Endothelial cell of umbilical vein (primary cell): ENCODE data around the gene ITPR2. TPM values are rescaled to one million over a fixed set of nuclear protein-coding genes. Genes with fewer than 3 reads are reported as not detected.

Experiments used
- BruUV-seq: library from RNA; stranded (reverse); fragments of 400-500 nt; replicated peaks from 2 replicates; lab custom pipeline; 2021; lab: Mats Ljungman, UMichigan
- CTCF ChIA-PET: fragments of 300-600, 350-600 bp; sonication (Branson Sonifier 250); formaldehyde crosslinking; loops from one replicate; lab custom pipeline; 2021; ENCODE audit warnings: antibody characterized with exemption, inconsistent platforms; lab: Charles Lee
- POLR2A ChIA-PET: fragments of 300-600, 350-600 bp; sonication (Branson Sonifier 250); formaldehyde crosslinking; loops from one replicate; lab custom pipeline; 2021; ENCODE audit warnings: antibody characterized with exemption, inconsistent platforms; lab: Charles Lee
- DNase-seq: peaks from one replicate; pipeline ENCODE4 v3.0.0-alpha.2; 2011; ENCODE audit warnings: low read depth, low spot score
- FAIRE-seq: peaks from 2 replicates; lab custom pipeline; 2011; peaks lifted over from hg19 to GRCh38; lab: Jason Lieb, UNC
- H2AFZ ChIP-seq: 2 replicates; pipeline ENCODE4 v1.6.0; 2012; ENCODE audit warnings: low read depth, low read length, control low read depth, inconsistent platforms
- H3K27ac ChIP-seq: 2 replicates; pipeline ENCODE4 v1.5.1; 2011; ENCODE audit warnings: low read depth, mild to moderate bottlenecking, control low read depth, low read length, moderate library complexity; ENCODE audit not compliant: insufficient read depth
- H3K27me3 ChIP-seq, 2 experiments: 2 replicates each; pipeline versions ENCODE4 v1.6.0 to v1.6.1; 2011; ENCODE audit warnings: low read length in 2 of 2, mixed read lengths in 1 of 2; ENCODE audit not compliant: control insufficient read depth in 2 of 2, insufficient read depth in 2 of 2
- H3K36me3 ChIP-seq, 2 experiments: 2 replicates in 1 of 2; 3 replicates in 1 of 2; pipeline ENCODE4 v1.5.1; 2011; ENCODE audit warnings: low read length in 2 of 2, mild to moderate bottlenecking in 1 of 2, moderate library complexity in 1 of 2; ENCODE audit not compliant: control insufficient read depth in 2 of 2, insufficient read depth in 2 of 2; ENCODE audit errors: extremely low read depth in 1 of 2
- H3K4me1 ChIP-seq: 3 replicates; pipeline ENCODE4 v1.5.1; 2011; ENCODE audit warnings: mild to moderate bottlenecking, low read length; ENCODE audit not compliant: control insufficient read depth, insufficient read depth; ENCODE audit errors: extremely low read depth
- H3K4me2 ChIP-seq: 2 replicates; pipeline ENCODE4 v1.6.1; 2011; ENCODE audit warnings: low read length, control low read depth, mixed read lengths; ENCODE audit not compliant: insufficient read depth
- H3K4me3 ChIP-seq, 3 experiments: fragments of 200-600 bp in 1 of 3; sonication (generic), shearing (Covaris generic) in 1 of 3; replicated peaks in 1 of 3; 2 replicates each; pipeline ENCODE4 v1.5.1; 2011 to 2016; ENCODE audit warnings: control low read depth in 3 of 3, low read length in 3 of 3, mild to moderate bottlenecking in 2 of 3, inconsistent platforms in 1 of 3, low read depth in 1 of 3, moderate library complexity in 1 of 3; ENCODE audit not compliant: insufficient read depth in 1 of 3
- H3K79me2 ChIP-seq: 2 replicates; pipeline ENCODE4 v1.6.0; 2012; ENCODE audit warnings: low read length, inconsistent platforms; ENCODE audit not compliant: control insufficient read depth, insufficient read depth
- H3K9ac ChIP-seq: replicated peaks from 2 replicates; pipeline ENCODE3; 2011; ENCODE audit warnings: low read length, control low read depth; ENCODE audit not compliant: insufficient read depth; ENCODE audit errors: extremely low read depth
- H3K9me1 ChIP-seq: replicated peaks from 3 replicates; pipeline ENCODE4 v1.6.0; 2011; ENCODE audit warnings: mild to moderate bottlenecking, low read length; ENCODE audit not compliant: control insufficient read depth, insufficient read depth; ENCODE audit errors: extremely low read depth
- H3K9me3 ChIP-seq: replicated peaks from 2 replicates; pipeline ENCODE4 v1.5.1; 2012; ENCODE audit warnings: low read length, inconsistent platforms; ENCODE audit not compliant: control insufficient read depth, insufficient read depth
- H4K20me1 ChIP-seq: replicated peaks from 2 replicates; pipeline ENCODE3; 2011; ENCODE audit warnings: mild to moderate bottlenecking, low read length; ENCODE audit not compliant: control insufficient read depth, insufficient read depth; ENCODE audit errors: extremely low read depth
- EZH2 ChIP-seq: IDR thresholded peaks from 2 replicates; pipeline ENCODE4 v1.6.1; 2012; ENCODE audit warnings: borderline replicate concordance, low read depth, mild to moderate bottlenecking, moderate library complexity, low read length, inconsistent platforms; ENCODE audit not compliant: severe bottlenecking
- FOS ChIP-seq: IDR thresholded peaks from 2 replicates; pipeline ENCODE4 v1.6.1; 2011; ENCODE audit warnings: mild to moderate bottlenecking, low read length, moderate library complexity, borderline replicate concordance; ENCODE audit not compliant: insufficient read depth
- GATA2 ChIP-seq: IDR thresholded peaks from 2 replicates; pipeline ENCODE4 v1.7.0; 2011; ENCODE audit warnings: low read depth, mild to moderate bottlenecking, moderate library complexity, mixed read lengths, low read length; ENCODE audit not compliant: insufficient read length, insufficient read depth
- JUN ChIP-seq: IDR thresholded peaks from 2 replicates; pipeline ENCODE4 v1.6.1; 2011; ENCODE audit warnings: borderline replicate concordance, low read depth; ENCODE audit not compliant: insufficient read length, insufficient read depth
- MYC ChIP-seq: IDR thresholded peaks from one replicate; pipeline ENCODE4 v1.6.1; 2011; ENCODE audit warnings: mild to moderate bottlenecking, low read depth, low read length
- POLR2A ChIP-seq: IDR thresholded peaks from 2 replicates; pipeline ENCODE4 v1.6.1; 2012; ENCODE audit warnings: low read depth, mild to moderate bottlenecking, control low read depth, low read length
- POLR2AphosphoS5 ChIP-seq: IDR thresholded peaks from 2 replicates; pipeline ENCODE4 v1.6.1; 2012; ENCODE audit warnings: low read depth, mild to moderate bottlenecking, control low read depth, low read length, moderate library complexity; ENCODE audit not compliant: insufficient read depth
- dilution Hi-C: fragments of 300-500 bp; cut with MboI; formaldehyde crosslinking; loops from one replicate; pipeline ENCODE4 v1.15.0; 2019; ENCODE audit warnings: low sequenced_read_pairs; ENCODE audit not compliant: extremely low pct_ligation_motif_present
- intact Hi-C: fragments of 100-400 bp; cut with micrococcal nuclease; formaldehyde crosslinking; loops from one replicate; pipeline ENCODE4 v1.10.0; 2022
- polyA plus RNA-seq, 4 experiments: library from polyadenylated mRNA; depleted of rRNA in 3 of 4; stranded (reverse) in 3 of 4; unstranded in 1 of 4; fragments of >200 nt; gene quantifications; 2 replicates each; pipeline versions ENCODE4 v1.2.1 to v1.2.3, GENCODE V29; 2011 to 2012; ENCODE audit warnings: missing spikeins in 1 of 4
- total RNA-seq: library from RNA; stranded (reverse); gene quantifications from 2 replicates; pipeline ENCODE4 v1.2.3, GENCODE V29; 2021
- TF ChIP-seq, protein P1 (sequence below): IDR thresholded peaks from 2 replicates; pipeline ENCODE4 v1.6.1; 2011; ENCODE audit not compliant: insufficient read depth, insufficient read length
- TF ChIP-seq, protein P2 (sequence below), 2 donors: IDR thresholded peaks; 1 replicate in 1 of 2; 2 replicates in 1 of 2; pipeline ENCODE4 v1.5.1; 2011; ENCODE audit warnings: low read length in 2 of 2, mild to moderate bottlenecking in 2 of 2, moderate library complexity in 2 of 2, control low read depth in 1 of 2, inconsistent platforms in 1 of 2, low read depth in 1 of 2; ENCODE audit not compliant: insufficient read depth in 1 of 2; ENCODE audit errors: extremely low read depth in 1 of 2

ITPR2 gene
- total and polyA plus RNA-seq, 2 donors (not counting 3 experiments of a cell fraction or from before 2014, with no cell fraction given) = 16.2 to 86.8 TPM

DNA sequence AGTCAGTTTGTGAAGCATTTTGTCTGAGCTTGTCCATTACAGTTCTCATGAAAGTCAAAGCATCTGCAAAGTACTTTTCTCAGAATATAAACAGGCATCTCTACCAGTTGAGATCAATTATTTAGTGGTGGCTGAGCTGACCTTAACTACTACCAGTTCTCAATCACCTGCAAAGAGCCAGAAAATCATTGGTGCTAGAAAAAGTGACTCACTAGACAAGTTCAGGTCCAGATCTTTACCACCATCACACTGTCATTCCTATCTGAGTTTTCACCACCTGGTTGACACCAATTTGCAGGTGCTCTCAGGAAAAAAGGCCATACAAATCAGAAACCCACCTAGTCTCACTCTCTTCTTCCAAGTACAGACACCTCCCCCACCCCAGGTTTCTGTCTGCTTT lies 33.3 kb downstream of the ITPR2 start:
- DNase-seq = peak; percentile 18
- Histone ChIP-seq H2AFZ (no peak overlapping the region), H3K79me2 (peaks cover 37% of the 10 kb centered on the region), H3K4me3 (no peak overlapping the region), H3K9ac (no peak overlapping the region), H4K20me1 (no peaks in the 10 kb centered on the region), H3K36me3 (peaks cover 0 to 2% of the 10 kb centered on the region in 2 experiments), H3K27ac (peak overlapping the region; percentile 36), H3K9me3 (no peaks in the 10 kb centered on the region), H3K4me1 (peaks cover 16% of the 10 kb centered on the region), H3K9me1 (no peaks in the 10 kb centered on the region), H3K27me3 (no peaks in the 10 kb centered on the region), H3K4me2 (no peak overlapping the region)
- CTCF ChIA-PET = interaction anchor here (1.0 to 1.6 kb wide), 2 partner anchors 11 to 85 kb away, joined by 3 read pairs; no protein-coding TSS in a partner anchor
- POLR2A ChIA-PET = no interaction called here
- BruUV-seq = no TSS peak
- TF ChIP-seq EZH2 (no peak), FOS (no peak), POLR2AphosphoS5 (no peak), GATA2 (no peak), MYC (no peak), POLR2A (no peak), JUN (no peak)
- TF ChIP-seq, protein P1, sequence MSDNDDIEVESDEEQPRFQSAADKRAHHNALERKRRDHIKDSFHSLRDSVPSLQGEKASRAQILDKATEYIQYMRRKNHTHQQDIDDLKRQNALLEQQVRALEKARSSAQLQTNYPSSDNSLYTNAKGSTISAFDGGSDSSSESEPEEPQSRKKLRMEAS = no peak
- TF ChIP-seq, protein P2, sequence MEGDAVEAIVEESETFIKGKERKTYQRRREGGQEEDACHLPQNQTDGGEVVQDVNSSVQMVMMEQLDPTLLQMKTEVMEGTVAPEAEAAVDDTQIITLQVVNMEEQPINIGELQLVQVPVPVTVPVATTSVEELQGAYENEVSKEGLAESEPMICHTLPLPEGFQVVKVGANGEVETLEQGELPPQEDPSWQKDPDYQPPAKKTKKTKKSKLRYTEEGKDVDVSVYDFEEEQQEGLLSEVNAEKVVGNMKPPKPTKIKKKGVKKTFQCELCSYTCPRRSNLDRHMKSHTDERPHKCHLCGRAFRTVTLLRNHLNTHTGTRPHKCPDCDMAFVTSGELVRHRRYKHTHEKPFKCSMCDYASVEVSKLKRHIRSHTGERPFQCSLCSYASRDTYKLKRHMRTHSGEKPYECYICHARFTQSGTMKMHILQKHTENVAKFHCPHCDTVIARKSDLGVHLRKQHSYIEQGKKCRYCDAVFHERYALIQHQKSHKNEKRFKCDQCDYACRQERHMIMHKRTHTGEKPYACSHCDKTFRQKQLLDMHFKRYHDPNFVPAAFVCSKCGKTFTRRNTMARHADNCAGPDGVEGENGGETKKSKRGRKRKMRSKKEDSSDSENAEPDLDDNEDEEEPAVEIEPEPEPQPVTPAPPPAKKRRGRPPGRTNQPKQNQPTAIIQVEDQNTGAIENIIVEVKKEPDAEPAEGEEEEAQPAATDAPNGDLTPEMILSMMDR (IDR thresholded peaks at IDR 0.05; ENCODE audit: extremely low read depth in 1 of 2, insufficient read depth in 1 of 2, low read depth in 1 of 2, low read length in 2 of 2) = no peak
- dilution Hi-C loops (no loop called here), intact Hi-C loops (no loop called here)
- FAIRE-seq = no peak
